ENCODE measurements around the gene H2AZ1. TPM values are rescaled to one million over a fixed set of nuclear protein-coding genes. Genes with fewer than 3 reads are reported as not detected.

Gene H2AZ1
- total RNA-seq, 2 experiments from 2014 or later: 542 to 545 TPM

- H3K4me1 Mint-ChIP-seq: peaks cover 23% of the 10 kb centered on the region
- H3K4me3 Mint-ChIP-seq: no peak overlapping the region
- no peak for DNase-seq
- ChIA-PET POLR2A (no interaction called here), CTCF (interaction anchor here (0.6 kb wide), 1 partner anchor 1425 kb away, joined by 3 read pairs; no protein-coding TSS in a partner anchor)
- H3K27ac Mint-ChIP-seq: no peak overlapping the region
- peaks cover 58% of the 10 kb centered on the region for H3K36me3 Mint-ChIP-seq (ENCODE audit: low read depth)
- peaks cover 7% of the 10 kb centered on the region for H3K9me3 Mint-ChIP-seq
- H3K27me3 Mint-ChIP-seq: no peaks in the 10 kb centered on the region
These were observed 11.8 kb downstream of the H2AZ1 start for GRCh38 chr4:99938243-99938753.

- no peak overlapping the region for H3K4me3 Mint-ChIP-seq
- no peak overlapping the region for H3K27ac Mint-ChIP-seq
- H3K4me1 Mint-ChIP-seq: peaks cover 19% of the 10 kb centered on the region
- POLR2A ChIA-PET: interaction anchor here (1.4 to 4.2 kb wide), 2 partner anchors 11 to 14 kb away, joined by 6 to 22 read pairs; partner anchors contain the start of gene DNAJB14
- no peaks in the 10 kb centered on the region for H3K27me3 Mint-ChIP-seq
- H3K9me3 Mint-ChIP-seq: peaks cover 10% of the 10 kb centered on the region
- H3K36me3 Mint-ChIP-seq (ENCODE audit: low read depth): peaks cover 64% of the 10 kb centered on the region
- CTCF ChIA-PET: no interaction called here
- DNase-seq: no peak
These were observed 15.2 kb downstream of the H2AZ1 start for GRCh38 chr4:99934891-99935290.

GRCh38 chr4:99927566-99927965, 22.5 kb downstream of the H2AZ1 start:
- no peaks in the 10 kb centered on the region for H3K27me3 Mint-ChIP-seq
- H3K27ac Mint-ChIP-seq: no peak overlapping the region
- ChIA-PET POLR2A (interaction anchor here (1.1 to 2.7 kb wide), 3 partner anchors 19 to 33 kb away, joined by 3 to 10 read pairs (median 4); partner anchors contain the start of genes DNAJB14 and LAMTOR3), CTCF (interaction anchor here (1.2 to 1.7 kb wide), 2 partner anchors 21 to 116 kb away, joined by 3 read pairs; no protein-coding TSS in a partner anchor)
- DNase-seq: no peak
- H3K9me3 Mint-ChIP-seq: no peaks in the 10 kb centered on the region
- H3K4me1 Mint-ChIP-seq: peaks cover 22% of the 10 kb centered on the region
- H3K36me3 Mint-ChIP-seq (ENCODE audit: low read depth): peaks cover 41% of the 10 kb centered on the region
- no peak overlapping the region for H3K4me3 Mint-ChIP-seq

DNA sequence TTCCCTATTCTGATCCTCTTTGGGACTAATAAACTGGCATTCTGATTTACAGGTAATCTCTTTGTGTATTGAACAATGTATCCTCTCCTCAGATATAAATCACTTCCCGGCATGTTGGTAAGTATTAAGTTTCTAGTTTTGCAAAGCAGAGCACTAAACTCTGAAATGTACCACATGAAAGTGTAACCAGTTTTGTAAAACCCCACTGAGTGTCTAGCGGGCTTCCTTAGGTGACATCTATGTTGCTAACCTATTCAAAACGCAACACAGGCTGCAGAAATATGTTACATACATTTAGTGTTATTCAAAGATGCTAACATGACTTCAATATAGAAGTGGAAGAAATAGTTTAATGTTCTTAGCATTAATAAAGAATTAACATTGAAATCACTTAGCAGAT, 28.9 kb downstream of the H2AZ1 start:
- Mint-ChIP-seq H3K4me1 (peaks cover 15% of the 10 kb centered on the region), H3K36me3 (ENCODE audit: low read depth) (peaks cover 55% of the 10 kb centered on the region), H3K9me3 (peaks cover 8% of the 10 kb centered on the region), H3K27me3 (no peaks in the 10 kb centered on the region), H3K4me3 (no peak overlapping the region), H3K27ac (no peak overlapping the region)
- ChIA-PET POLR2A (interaction anchor here (2.1 kb wide), 1 partner anchor 26 kb away, joined by 9 read pairs; the partner anchor contains the start of gene DNAJB14), CTCF (no interaction called here)
- no peak for DNase-seq

DNA sequence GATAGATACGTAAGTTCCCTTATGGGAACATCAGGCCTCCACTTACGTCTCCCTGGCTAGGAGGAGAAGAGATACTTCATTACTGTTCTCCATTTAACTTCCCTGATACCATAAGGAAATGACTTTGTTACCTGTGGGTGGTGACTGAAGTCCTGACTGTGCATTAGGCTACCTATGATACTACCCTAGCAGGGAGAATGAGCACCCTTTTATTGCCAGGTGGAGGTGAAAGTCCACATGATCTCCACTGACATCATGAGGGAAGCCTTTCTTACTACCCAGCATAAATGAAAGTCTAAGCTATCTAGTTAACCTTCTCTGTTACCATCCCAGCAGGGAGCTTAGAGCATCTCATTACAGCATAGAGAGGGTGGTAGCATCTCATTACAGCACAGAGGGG, 31.4 kb downstream of the H2AZ1 start:
- Mint-ChIP-seq H3K27ac (no peak overlapping the region), H3K36me3 (ENCODE audit: low read depth) (peaks cover 67% of the 10 kb centered on the region), H3K4me3 (no peak overlapping the region), H3K9me3 (peaks cover 9% of the 10 kb centered on the region), H3K27me3 (no peaks in the 10 kb centered on the region), H3K4me1 (peaks cover 15% of the 10 kb centered on the region)
- ChIA-PET POLR2A (interaction anchor here (0.8 kb wide), 1 partner anchor 28 kb away, joined by 3 read pairs; the partner anchor contains the start of gene DNAJB14), CTCF (interaction anchor here (1.3 kb wide), 1 partner anchor 15 kb away, joined by 3 read pairs; no protein-coding TSS in a partner anchor)
- no peak for DNase-seq

- H3K36me3 Mint-ChIP-seq (ENCODE audit: low read depth): peaks cover 68% of the 10 kb centered on the region
- H3K27ac Mint-ChIP-seq: no peak overlapping the region
- H3K4me3 Mint-ChIP-seq: no peak overlapping the region
- peaks cover 15% of the 10 kb centered on the region for H3K4me1 Mint-ChIP-seq
- CTCF ChIA-PET: interaction anchor here (1.3 kb wide), 1 partner anchor 16 kb away, joined by 3 read pairs; no protein-coding TSS in a partner anchor
- POLR2A ChIA-PET: interaction anchor here (0.8 kb wide), 1 partner anchor 31 kb away, joined by 3 read pairs; no protein-coding TSS in a partner anchor
- peaks cover 9% of the 10 kb centered on the region for H3K9me3 Mint-ChIP-seq
- no peaks in the 10 kb centered on the region for H3K27me3 Mint-ChIP-seq
- no peak for DNase-seq
These were observed 32.5 kb downstream of the H2AZ1 start for GRCh38 chr4:99917575-99917974.

DNA sequence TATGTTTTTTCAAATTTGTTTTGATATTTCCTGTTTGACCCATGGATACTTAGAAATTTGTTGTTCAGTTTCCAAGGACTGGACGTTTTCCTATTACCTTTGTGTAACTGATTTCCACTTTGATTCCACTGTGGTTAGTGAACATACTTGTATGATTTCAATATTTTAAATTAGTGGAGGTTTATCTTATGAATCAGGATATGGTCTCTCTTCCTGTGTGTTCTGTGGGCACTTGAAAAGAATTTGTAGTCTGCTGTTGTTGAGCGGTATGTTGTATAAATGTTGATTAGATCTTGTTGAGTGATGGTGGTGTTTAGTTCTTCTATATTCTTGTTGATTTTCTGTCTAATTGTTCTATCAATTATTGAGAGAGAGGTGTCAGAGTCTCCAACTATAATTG, 34.6 kb downstream of the H2AZ1 start:
- Mint-ChIP-seq H3K36me3 (ENCODE audit: low read depth) (peaks cover 64% of the 10 kb centered on the region), H3K9me3 (peaks cover 9% of the 10 kb centered on the region), H3K4me1 (peaks cover 9% of the 10 kb centered on the region), H3K4me3 (no peak overlapping the region), H3K27ac (peak overlapping the region; percentile 5), H3K27me3 (no peaks in the 10 kb centered on the region)
- ChIA-PET POLR2A (no interaction called here), CTCF (no interaction called here)
- no peak for DNase-seq

Other genes with a start within 250 kb of the H2AZ1 start
- 10 to 100 TPM; 35.8 to 39.4 TPM for gene DAPP1, start 133.4 kb downstream of the H2AZ1 start, total RNA-seq
- 10 to 100 TPM; 28.1 to 29.2 TPM for gene LAMTOR3, start 55.8 kb downstream of the H2AZ1 start, total RNA-seq
- gene DNAJB14, start 3.7 kb downstream of the H2AZ1 start, total RNA-seq: 10 to 100 TPM; 53.7 to 55.4 TPM
- 1 to 10 TPM; 1.1 to 1.3 TPM for gene DDIT4L, start 240.2 kb upstream of the H2AZ1 start, total RNA-seq

Measured in activated CD4-positive, alpha-beta memory T cell treated with anti-CD3 and anti-CD28 coated beads, Interleukin-2, amount 10 ng/mL, durations not matched to agents 7 days and 5 days (primary cell).